PFSK-1 (cell line): ENCODE results near the gene NTRK1.

Experiments
- FOXP2 ChIP-seq: optimal IDR thresholded peaks from 2 replicates; pipeline ENCODE3; 2011; ENCODE audit warnings: borderline replicate concordance, control low read depth, inconsistent platforms; ENCODE audit not compliant: insufficient read depth; ENCODE audit errors: extremely low read length, extremely low read depth
- POLR2AphosphoS5 ChIP-seq: IDR thresholded peaks from 2 replicates; pipeline ENCODE4 v1.6.1; 2012; ENCODE audit warnings: low read depth, mild to moderate bottlenecking, control low read depth, low read length, moderate library complexity
- REST ChIP-seq, 2 experiments: IDR thresholded peaks; 2 replicates each; pipeline versions ENCODE4 v1.6.1 to v1.8.0; 2011 to 2012; ENCODE audit warnings: low read depth in 2 of 2, low read length in 2 of 2, control low read depth in 1 of 2, inconsistent platforms in 1 of 2, mild to moderate bottlenecking in 1 of 2, moderate library complexity in 1 of 2; ENCODE audit not compliant: insufficient read depth in 1 of 2
- SIN3A ChIP-seq: IDR thresholded peaks from 2 replicates; pipeline ENCODE4 v1.6.1; 2012; ENCODE audit warnings: mild to moderate bottlenecking, low read length, moderate library complexity, borderline replicate concordance; ENCODE audit not compliant: insufficient read depth
- TAF1 ChIP-seq: IDR thresholded peaks from 2 replicates; pipeline ENCODE4 v1.6.1; 2012; ENCODE audit warnings: low read length, control low read depth, borderline replicate concordance; ENCODE audit not compliant: insufficient read depth

NTRK1 gene

DNA sequence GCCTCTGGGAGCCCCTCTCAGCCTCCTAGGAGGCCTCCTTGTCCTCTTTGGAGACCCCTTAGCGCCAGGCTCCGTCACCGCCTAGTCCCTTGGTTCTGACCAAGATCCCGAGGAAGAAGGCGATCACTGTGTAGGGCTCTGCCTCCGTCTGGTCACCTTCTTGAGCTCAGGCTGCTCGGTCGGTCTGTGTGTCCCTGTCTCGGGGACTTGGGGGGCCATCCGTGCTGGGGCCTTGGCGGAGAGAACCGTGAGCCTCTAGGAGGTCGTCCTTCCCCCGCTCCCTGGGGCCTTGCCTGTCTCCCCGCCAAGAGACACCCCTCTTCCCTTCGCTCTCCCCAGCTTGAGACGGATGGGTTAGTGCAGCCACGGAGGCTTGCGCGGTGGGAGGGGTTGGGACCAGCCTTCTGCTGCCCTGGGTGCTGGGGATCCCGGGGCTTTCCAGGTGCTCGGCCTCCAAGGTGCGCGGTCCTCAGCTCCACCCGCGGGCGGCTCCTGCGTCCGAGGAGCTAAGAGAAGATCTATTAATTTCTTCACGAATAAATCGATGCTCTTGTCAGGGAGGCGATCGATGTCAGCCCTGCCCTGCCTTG lies 1.0 kb upstream of the NTRK1 start:
- TF ChIP-seq REST (IDR thresholded peaks at IDR 0.05; ENCODE audit: insufficient read depth in 1 of 2, low read depth in 2 of 2, low read length in 2 of 2) (no peak), POLR2AphosphoS5 (no peak), SIN3A (no peak), FOXP2 (no peak), TAF1 (no peak)

GRCh38 chr1:156860113-156860627 lies 495 bp upstream of the NTRK1 start:
- TF ChIP-seq FOXP2 (no peak), REST (IDR thresholded peaks at IDR 0.05; ENCODE audit: insufficient read depth in 1 of 2, low read depth in 2 of 2, low read length in 2 of 2) (peak in 1 of 2 experiments; percentile 72; a peak in 2 of 4 replicates), POLR2AphosphoS5 (no peak)

GRCh38 chr1:156862584-156862983 lies 1.9 kb downstream of the NTRK1 start:
- TF ChIP-seq REST (IDR thresholded peaks at IDR 0.05; ENCODE audit: insufficient read depth in 1 of 2, low read depth in 2 of 2, low read length in 2 of 2) = no peak
- no peak for TF ChIP-seq SIN3A
- no peak for TF ChIP-seq FOXP2
- no peak for TF ChIP-seq POLR2AphosphoS5
- TF ChIP-seq TAF1 = no peak

DNA sequence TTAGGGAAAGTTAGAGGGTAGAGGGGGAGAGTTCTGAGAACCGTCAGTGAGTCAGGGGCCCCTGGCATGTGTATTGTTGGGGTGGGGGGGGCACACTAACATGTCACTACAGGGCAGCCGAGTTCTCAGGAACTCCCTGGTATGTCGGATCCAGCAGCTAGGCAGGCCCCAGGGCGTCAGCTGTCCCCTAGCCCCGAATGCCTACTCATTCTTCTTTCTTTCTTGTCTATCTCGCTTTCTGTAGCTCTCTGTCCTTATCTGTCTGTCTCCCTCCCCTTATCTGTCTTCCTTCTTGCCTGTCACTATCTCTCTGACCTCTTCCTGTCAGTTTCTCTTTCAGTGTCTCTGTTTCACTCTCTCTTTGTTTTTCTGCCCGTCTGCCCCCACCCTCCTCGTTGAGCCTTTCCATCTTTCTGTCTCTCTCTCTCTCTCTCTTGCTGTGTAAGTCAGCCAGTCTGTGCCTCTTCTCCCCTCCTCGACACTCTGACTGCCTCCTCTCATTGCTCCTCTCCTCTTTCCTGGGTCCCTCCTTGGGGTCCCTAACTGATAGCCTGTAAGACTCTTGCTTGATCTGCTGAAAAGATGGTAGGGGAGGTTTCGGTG lies 2.4 kb downstream of the NTRK1 start:
- TF ChIP-seq POLR2AphosphoS5 (no peak), SIN3A (no peak), FOXP2 (no peak), TAF1 (no peak), REST (IDR thresholded peaks at IDR 0.05; ENCODE audit: insufficient read depth in 1 of 2, low read depth in 2 of 2, low read length in 2 of 2) (no peak)

DNA sequence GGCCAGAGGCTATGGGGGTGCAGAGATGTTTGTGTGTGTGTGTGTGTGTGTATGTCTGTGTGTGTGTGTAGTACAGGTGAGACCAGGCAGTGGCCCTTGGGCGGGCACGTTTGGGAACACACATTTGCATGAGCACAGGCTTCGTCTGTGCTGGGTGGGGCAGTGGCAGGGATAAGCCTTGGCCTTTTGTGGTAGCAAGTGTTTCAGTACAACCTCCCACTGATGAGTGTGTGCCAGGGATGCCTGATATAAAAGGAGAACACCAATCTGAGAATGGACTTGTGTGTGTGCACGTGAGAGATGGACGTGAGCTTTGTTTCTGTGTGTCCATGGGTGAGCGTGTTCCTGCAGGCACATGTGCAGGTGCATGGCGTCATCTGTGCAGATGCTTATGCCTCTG lies 3.0 kb downstream of the NTRK1 start:
- TF ChIP-seq FOXP2 (no peak), SIN3A (no peak), TAF1 (no peak), POLR2AphosphoS5 (no peak), REST (IDR thresholded peaks at IDR 0.05; ENCODE audit: insufficient read depth in 1 of 2, low read depth in 2 of 2, low read length in 2 of 2) (no peak)
